A673 (cell line): ENCODE measurements around the gene CDHR1. TPM values are rescaled to one million over a fixed set of nuclear protein-coding genes. Genes with fewer than 3 reads are reported as not detected.

Experiments used
- BruUV-seq: library from RNA; stranded (reverse); fragments of 400-500 nt; replicated peaks from 2 replicates; lab custom pipeline; 2021; lab: Mats Ljungman, UMichigan
- CTCF ChIA-PET: fragments of 300-600 bp; sonication (Branson Sonifier 250); formaldehyde crosslinking; loops from one replicate; lab custom pipeline; 2022; ENCODE audit warnings: antibody characterized with exemption; lab: Charles Lee
- POLR2A ChIA-PET: fragments of 300-600 bp; sonication (Branson Sonifier 250); formaldehyde crosslinking; loops from one replicate; lab custom pipeline; 2022; ENCODE audit warnings: antibody characterized with exemption; ENCODE audit not compliant: low non-redundant PET; lab: Charles Lee
- DNase-seq: peaks from one replicate; pipeline ENCODE4 v3.0.0-alpha.2; 2015; ENCODE audit warnings: low spot score
- H3K27ac ChIP-seq: fragments of 200-600 bp; sonication (generic); 2 replicates; pipeline ENCODE4 v1.5.1; 2016; ENCODE audit warnings: mixed run types, low read depth, mild to moderate bottlenecking, mixed read lengths, antibody characterized with exemption, low read length; ENCODE audit not compliant: poor library complexity, severe bottlenecking
- H3K27me3 ChIP-seq: fragments of 200-600 bp; sonication (generic); replicated peaks from 2 replicates; pipeline ENCODE4 v1.6.1; 2017; ENCODE audit warnings: mixed run types, low read depth, mild to moderate bottlenecking, mixed read lengths, antibody characterized with exemption, low read length; ENCODE audit not compliant: insufficient read depth, poor library complexity
- H3K36me3 ChIP-seq: fragments of 200-600 bp; sonication (generic); 2 replicates; pipeline ENCODE4 v1.6.1; 2016; ENCODE audit warnings: mixed run types, mild to moderate bottlenecking, mixed read lengths, antibody characterized with exemption, low read length; ENCODE audit not compliant: insufficient read depth, poor library complexity, severe bottlenecking
- H3K4me1 ChIP-seq: fragments of 200-600 bp; sonication (generic); 2 replicates; pipeline ENCODE4 v1.6.1; 2017; ENCODE audit warnings: mixed run types, mild to moderate bottlenecking, mixed read lengths, antibody characterized with exemption, low read length; ENCODE audit not compliant: insufficient read depth, poor library complexity, severe bottlenecking
- H3K4me3 ChIP-seq: fragments of 200-600 bp; sonication (generic); 2 replicates; pipeline ENCODE4 v1.5.1; 2016; ENCODE audit warnings: low read depth, mixed run types, mild to moderate bottlenecking, mixed read lengths, low read length; ENCODE audit not compliant: poor library complexity, severe bottlenecking
- H3K9me3 ChIP-seq: fragments of 200-600 bp; sonication (generic); 2 replicates; pipeline ENCODE4 v1.6.1; 2016; ENCODE audit warnings: mixed run types, low read depth, mild to moderate bottlenecking, mixed read lengths, antibody characterized with exemption, low read length; ENCODE audit not compliant: poor library complexity, severe bottlenecking
- EZH2 ChIP-seq: fragments of 200-600 bp; sonication (generic); IDR thresholded peaks from 2 replicates; pipeline ENCODE4 v1.6.1; 2017; ENCODE audit warnings: borderline replicate concordance, low read depth, mild to moderate bottlenecking, mixed read lengths, antibody characterized with exemption, low read length; ENCODE audit not compliant: poor library complexity, severe bottlenecking
- intact Hi-C: fragments of 100-400 bp; cut with micrococcal nuclease; formaldehyde crosslinking; loops from one replicate; pipeline ENCODE4 v1.10.0; 2022; ENCODE audit not compliant: unreplicated experiment
- total RNA-seq: library from RNA; stranded (reverse); gene quantifications from 2 replicates; pipeline ENCODE4 v1.2.3, GENCODE V29; 2021
- TF ChIP-seq, protein P1 (sequence below): fragments of 300-800, 200-600 bp; sonication (generic); conservative IDR thresholded peaks from 2 replicates; pipeline ENCODE4 v1.5.1; 2017; ENCODE audit warnings: low read depth, mild to moderate bottlenecking, antibody characterized with exemption, low read length, moderate library complexity, mixed read lengths

CDHR1 gene
- total RNA-seq, 1 experiment from 2014 or later = not detected

DNA sequence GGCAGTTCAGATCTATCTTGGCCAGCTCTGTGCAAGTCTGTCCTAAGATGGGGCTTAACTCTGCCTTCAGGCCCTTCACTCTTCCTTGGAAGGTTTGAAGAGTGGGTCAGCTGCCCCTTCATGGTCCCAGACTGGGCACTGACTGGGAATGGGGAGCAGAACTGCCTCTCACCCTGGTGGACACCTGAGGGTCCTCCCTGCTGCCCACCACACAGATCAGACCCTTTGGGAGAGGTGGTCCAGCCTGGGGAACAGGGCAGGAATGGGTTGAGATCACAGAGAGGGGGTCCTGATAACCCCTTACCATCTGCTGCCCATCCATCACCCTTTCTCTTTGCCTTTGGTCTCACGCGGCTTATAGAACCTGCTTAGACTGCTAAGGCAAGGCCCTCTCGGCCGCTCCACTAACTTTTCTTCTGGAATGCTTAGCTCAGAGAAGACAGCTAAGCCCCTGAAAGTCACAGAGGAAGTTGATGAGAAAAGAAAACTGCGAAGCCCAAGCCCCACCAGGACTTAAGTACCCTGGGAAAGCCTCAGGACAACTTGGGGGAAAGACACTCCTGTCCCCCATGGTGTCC, 402 bp upstream of the CDHR1 start:
- no peak overlapping the region for H3K27ac ChIP-seq
- no peaks in the 10 kb centered on the region for H3K9me3 ChIP-seq
- no peaks in the 10 kb centered on the region for H3K36me3 ChIP-seq
- TF ChIP-seq, protein P1, sequence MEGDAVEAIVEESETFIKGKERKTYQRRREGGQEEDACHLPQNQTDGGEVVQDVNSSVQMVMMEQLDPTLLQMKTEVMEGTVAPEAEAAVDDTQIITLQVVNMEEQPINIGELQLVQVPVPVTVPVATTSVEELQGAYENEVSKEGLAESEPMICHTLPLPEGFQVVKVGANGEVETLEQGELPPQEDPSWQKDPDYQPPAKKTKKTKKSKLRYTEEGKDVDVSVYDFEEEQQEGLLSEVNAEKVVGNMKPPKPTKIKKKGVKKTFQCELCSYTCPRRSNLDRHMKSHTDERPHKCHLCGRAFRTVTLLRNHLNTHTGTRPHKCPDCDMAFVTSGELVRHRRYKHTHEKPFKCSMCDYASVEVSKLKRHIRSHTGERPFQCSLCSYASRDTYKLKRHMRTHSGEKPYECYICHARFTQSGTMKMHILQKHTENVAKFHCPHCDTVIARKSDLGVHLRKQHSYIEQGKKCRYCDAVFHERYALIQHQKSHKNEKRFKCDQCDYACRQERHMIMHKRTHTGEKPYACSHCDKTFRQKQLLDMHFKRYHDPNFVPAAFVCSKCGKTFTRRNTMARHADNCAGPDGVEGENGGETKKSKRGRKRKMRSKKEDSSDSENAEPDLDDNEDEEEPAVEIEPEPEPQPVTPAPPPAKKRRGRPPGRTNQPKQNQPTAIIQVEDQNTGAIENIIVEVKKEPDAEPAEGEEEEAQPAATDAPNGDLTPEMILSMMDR = no peak
- no peak for TF ChIP-seq EZH2
- peak overlapping the region; percentile 36 for H3K4me3 ChIP-seq
- no peak for DNase-seq
- peaks cover 82% of the 10 kb centered on the region for H3K27me3 ChIP-seq
- BruUV-seq = no TSS peak
- intact Hi-C loops = no loop called here
- no peaks in the 10 kb centered on the region for H3K4me1 ChIP-seq
- ChIA-PET POLR2A (no interaction called here), CTCF (no interaction called here)

DNA sequence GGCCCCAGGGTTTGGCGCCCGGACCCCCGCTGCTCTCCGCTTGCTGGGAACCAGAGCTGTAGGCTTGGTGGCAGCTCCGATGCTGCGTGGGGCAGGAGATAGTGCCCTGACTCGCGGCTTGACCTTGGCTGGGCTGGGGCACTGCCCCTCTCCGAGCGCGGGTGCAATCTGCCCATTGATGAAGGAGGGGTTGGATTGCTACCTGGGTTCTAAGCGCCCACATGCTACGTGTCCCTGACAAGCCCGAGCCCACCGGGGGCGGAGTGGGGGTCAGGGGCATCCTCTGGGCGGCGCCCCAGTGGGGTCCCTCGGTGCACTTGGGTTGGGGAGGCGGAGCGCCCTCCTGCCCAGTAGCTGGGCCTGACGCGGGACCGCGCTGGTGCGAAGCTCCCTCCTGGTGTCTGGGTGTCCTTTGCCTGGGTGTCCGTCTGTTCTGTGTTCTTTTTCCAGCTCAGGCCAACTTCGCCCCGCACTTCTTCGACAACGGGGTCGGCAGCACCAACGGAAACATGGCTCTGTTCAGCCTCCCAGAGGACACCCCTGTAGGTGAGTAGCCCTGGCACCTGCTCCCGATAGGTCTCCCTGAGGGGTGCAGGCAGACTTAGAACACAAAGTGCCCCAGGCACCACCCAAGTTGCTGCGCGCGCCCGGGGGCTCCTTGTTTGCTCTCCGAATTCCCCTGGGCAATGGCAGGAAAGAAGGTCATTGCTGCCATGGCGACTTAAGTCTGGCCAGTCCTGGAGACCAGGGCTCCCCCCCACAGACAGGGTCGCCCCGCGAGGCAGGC, 900 bp downstream of the CDHR1 start:
- H3K36me3 ChIP-seq = no peaks in the 10 kb centered on the region
- TF ChIP-seq, protein P1 = no peak
- TF ChIP-seq EZH2 = no peak
- intact Hi-C loops = no loop called here
- no peak overlapping the region for H3K27ac ChIP-seq
- peaks cover 87% of the 10 kb centered on the region for H3K27me3 ChIP-seq
- H3K4me1 ChIP-seq = no peaks in the 10 kb centered on the region
- H3K4me3 ChIP-seq = peak overlapping the region; percentile 36
- POLR2A ChIA-PET = no interaction called here
- CTCF ChIA-PET = no interaction called here
- no peak for DNase-seq
- no TSS peak for BruUV-seq
- no peaks in the 10 kb centered on the region for H3K9me3 ChIP-seq

DNA sequence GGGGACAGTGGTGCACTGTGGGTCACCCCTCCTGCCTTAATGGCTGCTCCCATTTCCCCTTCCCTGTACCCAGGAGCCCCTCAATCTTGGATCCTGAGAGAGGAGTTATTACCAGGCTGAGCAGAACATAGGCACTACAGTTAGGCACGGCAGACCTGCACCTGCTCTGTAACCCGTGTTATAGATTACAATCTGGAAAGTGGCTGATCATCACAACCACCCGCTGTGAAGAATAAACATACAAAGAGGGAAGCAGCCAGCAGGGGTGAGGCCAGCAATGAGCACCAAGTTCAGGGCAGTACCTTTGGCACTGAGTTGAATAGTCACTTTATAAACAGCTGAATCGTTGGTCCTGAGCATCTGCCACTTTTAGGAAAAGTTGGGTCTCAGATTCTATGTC, 1.7 kb downstream of the CDHR1 start:
- no TSS peak for BruUV-seq
- POLR2A ChIA-PET = no interaction called here
- no peak for DNase-seq
- no peaks in the 10 kb centered on the region for H3K4me1 ChIP-seq
- H3K27me3 ChIP-seq = peaks cover 82% of the 10 kb centered on the region
- H3K27ac ChIP-seq = no peak overlapping the region
- no peak for TF ChIP-seq EZH2
- TF ChIP-seq, protein P1 = no peak
- H3K9me3 ChIP-seq = no peaks in the 10 kb centered on the region
- CTCF ChIA-PET = no interaction called here
- no peaks in the 10 kb centered on the region for H3K36me3 ChIP-seq
- H3K4me3 ChIP-seq = no peak overlapping the region
- intact Hi-C loops = no loop called here
